Body of pancreas (tissue), 4 donors: Measurements from ENCODE around the gene SLC26A8. TPM values are rescaled to one million over a fixed set of nuclear protein-coding genes. Genes with fewer than 3 reads are reported as not detected.
"Not testable (repeated sequence)": the region's sequence is repeated elsewhere in the genome, so short reads cannot be mapped to it uniquely, and the experiment has no call there.

Experiments used
- ATAC-seq: fragments of 150-250 bp; one replicate; pipeline ENCODE4 v1.9.1; 2016
- DNase-seq, 4 donors: peaks; one replicate each; pipeline ENCODE4 v3.0.0-alpha.2; 2019
- H3K27ac ChIP-seq, 4 donors: fragments of 200-600 bp; sonication (generic); 1 replicate in 3 of 4; 2 replicates in 1 of 4; pipeline versions ENCODE4 v1.5.1 to v1.6.1; 2016 to 2019; ENCODE audit warnings: mild to moderate bottlenecking in 1 of 4, mixed read lengths in 1 of 4, moderate library complexity in 1 of 4
- H3K27me3 ChIP-seq, 2 donors: fragments of 200-600 bp; sonication (generic); one replicate each; pipeline ENCODE4 v1.6.0; 2016; ENCODE audit warnings: mild to moderate bottlenecking in 1 of 2
- H3K36me3 ChIP-seq, 2 donors: fragments of 200-600 bp; sonication (generic); replicated peaks in 1 of 2; 2 replicates each; pipeline ENCODE4 v1.5.1; 2016; ENCODE audit warnings: low read depth in 2 of 2; ENCODE audit not compliant: insufficient read depth in 1 of 2
- H3K4me1 ChIP-seq: fragments of 200-600 bp; sonication (generic); one replicate; pipeline ENCODE4 v1.6.0; 2016
- H3K4me3 ChIP-seq, 2 donors: fragments of 200-600 bp; sonication (generic); 1 replicate in 1 of 2; 2 replicates in 1 of 2; pipeline ENCODE4 v1.5.1; 2016 to 2019
- H3K9me3 ChIP-seq, 3 donors: fragments of 200-600 bp; sonication (generic); 1 replicate in 2 of 3; 2 replicates in 1 of 3; pipeline ENCODE4 v1.5.1; 2016
- CTCF ChIP-seq, 7 experiments: fragments of 450-650 bp in 4 of 7; fragments of 200-600 bp in 3 of 7; sonication (generic) in 3 of 7; IDR thresholded peaks; one replicate each; pipeline ENCODE4 v1.5.1; 2016 to 2019; ENCODE audit warnings: antibody characterized with exemption in 7 of 7
- POLR2A ChIP-seq, 3 donors: fragments of 450-650 bp; IDR thresholded peaks; one replicate each; pipeline ENCODE4 v1.6.1; 2016; ENCODE audit warnings: antibody characterized with exemption in 3 of 3, mild to moderate bottlenecking in 2 of 3
- WGBS, 2 donors: methylation state at CpG; one replicate each; pipeline ENCODE4 v1.1.5; 2017; 5-methylcytosine and 5-hydroxymethylcytosine counted together
- intact Hi-C: fragments of 100-400 bp; cut with DNase I; formaldehyde crosslinking; loops from one replicate; pipeline ENCODE4 v1.15.1; 2023
- total RNA-seq, 2 donors: library from RNA; depleted of rRNA; stranded (reverse); fragments of >200 nt; gene quantifications; one replicate each; pipeline ENCODE4 v1.1.0, GENCODE V29; 2016

The SLC26A8 gene
- total RNA-seq, 2 donors from 2014 or later, result not detected

GRCh38 chr6:36015666-36016065, 8.8 kb downstream of the SLC26A8 start:
- Histone ChIP-seq H3K9me3 (no peaks in the 10 kb centered on the region), H3K36me3 (no peaks in the 10 kb centered on the region), H3K4me1 (no peaks in the 10 kb centered on the region), H3K27me3 (no peaks in the 10 kb centered on the region), H3K4me3 (no peak overlapping the region), H3K27ac (peak overlapping the region in 2 of 4 donors; percentile 15 to 21)
- ATAC-seq, result peak; percentile 63
- 69 to 72% methylated on average over 4 of the region's 4 CpGs for WGBS, 2 donors
- TF ChIP-seq POLR2A (IDR thresholded peaks at IDR 0.05), result no peak
- no peak for TF ChIP-seq CTCF (IDR thresholded peaks at IDR 0.05)
- intact Hi-C loops, result no loop called here
- no peak for DNase-seq

- no peaks in the 10 kb centered on the region for H3K9me3 ChIP-seq
- 82 to 94% methylated on average over 1 of the region's 1 CpG for WGBS, 2 donors
- H3K27ac ChIP-seq, result no peak overlapping the region
- DNase-seq, result no peak
- no peaks in the 10 kb centered on the region for H3K36me3 ChIP-seq
- TF ChIP-seq CTCF (IDR thresholded peaks at IDR 0.05) (no peak), POLR2A (IDR thresholded peaks at IDR 0.05) (no peak)
- intact Hi-C loops, result no loop called here
- ATAC-seq, result no peak
- H3K4me1 ChIP-seq, result no peaks in the 10 kb centered on the region
- H3K4me3 ChIP-seq, result no peak overlapping the region
- H3K27me3 ChIP-seq, result no peaks in the 10 kb centered on the region
Observed at GRCh38 chr6:36000451-36000850, 24.0 kb downstream of the SLC26A8 start.

- Histone ChIP-seq H3K27me3 (no peaks in the 10 kb centered on the region), H3K36me3 (no peaks in the 10 kb centered on the region), H3K9me3 (no peaks in the 10 kb centered on the region), H3K27ac (no peak overlapping the region), H3K4me1 (no peaks in the 10 kb centered on the region), H3K4me3 (no peak overlapping the region)
- no peak for DNase-seq
- intact Hi-C loops, result no loop called here
- 83 to 84% methylated on average over 3 of the region's 3 CpGs for WGBS, 2 donors
- no peak for ATAC-seq
- no peak for TF ChIP-seq POLR2A (IDR thresholded peaks at IDR 0.05)
- no peak for TF ChIP-seq CTCF (IDR thresholded peaks at IDR 0.05)
Observed at GRCh38 chr6:35993150-35993549, 31.3 kb downstream of the SLC26A8 start.

- H3K9me3 ChIP-seq, H3K27ac ChIP-seq, H3K36me3 ChIP-seq, H3K4me3 ChIP-seq, DNase-seq, ATAC-seq, H3K4me1 ChIP-seq, H3K27me3 ChIP-seq, intact Hi-C loops: not testable (repeated sequence)
- WGBS, 2 donors, result 88 to 89% methylated on average over 9 of the region's 9 CpGs
Observed at GRCh38 chr6:35988047-35988446, 36.4 kb downstream of the SLC26A8 start.

GRCh38 chr6:35984701-35985100, 39.7 kb downstream of the SLC26A8 start:
- intact Hi-C loops, result no loop called here
- Histone ChIP-seq H3K4me3 (no peak overlapping the region), H3K9me3 (no peaks in the 10 kb centered on the region), H3K36me3 (no peaks in the 10 kb centered on the region), H3K27ac (no peak overlapping the region), H3K27me3 (no peaks in the 10 kb centered on the region), H3K4me1 (no peaks in the 10 kb centered on the region)
- DNase-seq (no peak), ATAC-seq (no peak)
- 83 to 84% methylated on average over 4 of the region's 4 CpGs for WGBS, 2 donors
- TF ChIP-seq POLR2A (IDR thresholded peaks at IDR 0.05) (no peak), CTCF (IDR thresholded peaks at IDR 0.05) (no peak)
